H1 (cell line): Measurements from ENCODE around the gene MASP1. TPM values are rescaled to one million over a fixed set of nuclear protein-coding genes. Genes with fewer than 3 reads are reported as not detected.

ENCODE experiments used
- ATF3 ChIP-seq: IDR thresholded peaks from 2 replicates; pipeline ENCODE4 v1.6.1; 2011; ENCODE audit warnings: low read depth, mild to moderate bottlenecking, low read length; ENCODE audit not compliant: insufficient read depth
- CTBP2 ChIP-seq: IDR thresholded peaks from 2 replicates; pipeline ENCODE4 v1.7.0; 2011; ENCODE audit warnings: borderline replicate concordance, mild to moderate bottlenecking, moderate library complexity, mixed read lengths, low read length; ENCODE audit not compliant: insufficient read depth, insufficient read length
- EGR1 ChIP-seq: IDR thresholded peaks from 2 replicates; pipeline ENCODE4 v1.6.1; 2011; ENCODE audit warnings: low read depth, low read length, borderline replicate concordance
- RAD21 ChIP-seq, 2 experiments: IDR thresholded peaks in 1 of 2; conservative IDR thresholded peaks in 1 of 2; 2 replicates each; pipeline ENCODE4 v1.6.1; 2011; ENCODE audit warnings: low read depth in 2 of 2, low read length in 2 of 2, improper control_type of control experiment in 1 of 2, inconsistent platforms in 1 of 2, mild to moderate bottlenecking in 1 of 2, moderate library complexity in 1 of 2
- YY1 ChIP-seq: IDR thresholded peaks from 2 replicates; pipeline ENCODE4 v1.6.1; 2011; ENCODE audit warnings: low read depth, mild to moderate bottlenecking, low read length
- polyA plus RNA-seq, 7 experiments: library from polyadenylated mRNA; depleted of rRNA in 3 of 7; stranded (reverse) in 5 of 7; unstranded in 2 of 7; fragments of >200 nt in 5 of 7; fragments of 200-250 nt in 2 of 7; gene quantifications; 1 replicate in 5 of 7; 2 replicates in 1 of 7; 4 replicates in 1 of 7; pipeline versions ENCODE4 v1.2.1 to v1.2.3, GENCODE V29; 2011 to 2013; ENCODE audit warnings: missing spikeins in 2 of 7, mixed read lengths in 2 of 7
- total RNA-seq: library from RNA; stranded (reverse); fragmentation: NEBNext Ultra II Directional; extraction: Animal tissue kit (Norgen Biotek cat#: 25700); gene quantifications from 2 replicates; pipeline ENCODE4 v1.2.1, GENCODE V29; 2021

The MASP1 gene
- total and polyA plus RNA-seq, 2 of the 8 experiments (the other 6 are each of a cell fraction or from before 2014, with no cell fraction given) = 2.7 to 3.5 TPM

- no peak for TF ChIP-seq CTBP2
- TF ChIP-seq ATF3 = no peak
- TF ChIP-seq YY1 = no peak
- no peak for TF ChIP-seq RAD21 (IDR thresholded peaks at IDR 0.05 in 1 of 2, conservative IDR thresholded peaks at IDR 0.05 in 1 of 2; ENCODE audit: low read depth in 2 of 2, low read length in 2 of 2)
- TF ChIP-seq EGR1 = no peak
Observed at GRCh38 chr3:187266691-187267090, 24.8 kb downstream of the MASP1 start (continued).
